SK-N-SH (cell line): ENCODE results near the gene TMEM214.

Source experiments
- CTCF ChIP-seq: fragments of 200-600 bp; sonication (generic); IDR thresholded peaks from 2 replicates; pipeline ENCODE4 v1.6.1; 2017; ENCODE audit warnings: antibody characterized with exemption, mild to moderate bottlenecking, moderate library complexity
- EZH2phosphoT487 ChIP-seq: fragments of 200-600 bp; sonication (generic); IDR thresholded peaks from 2 replicates; pipeline ENCODE4 v1.6.1; 2017; ENCODE audit warnings: low read depth, mixed run types, mild to moderate bottlenecking, antibody characterized with exemption, moderate library complexity, borderline replicate concordance
- REST ChIP-seq: IDR thresholded peaks from 2 replicates; pipeline ENCODE4 v1.6.1; 2012; ENCODE audit warnings: mild to moderate bottlenecking, low read depth, low read length, moderate library complexity
- SIN3A ChIP-seq: IDR thresholded peaks from 2 replicates; pipeline ENCODE4 v1.6.1; 2012; ENCODE audit warnings: low read depth, mild to moderate bottlenecking, low read length, moderate library complexity, borderline replicate concordance
- YY1 ChIP-seq: IDR thresholded peaks from 2 replicates; pipeline ENCODE4 v1.4.0; 2012; ENCODE audit warnings: low read depth, mild to moderate bottlenecking

- TF ChIP-seq CTCF (no peak), REST (no peak), YY1 (no peak), SIN3A (no peak), EZH2phosphoT487 (no peak)
Observed at GRCh38 chr2:27065128-27065527, 32.4 kb downstream of the TMEM214 start.
